Fibroblast of skin of back (primary cell): Measurements from ENCODE around the gene MSANTD1.

Source experiments
- DNase-seq: peaks from one replicate; pipeline ENCODE4 v3.0.0-alpha.2; 2013

The MSANTD1 gene

GRCh38 chr4:3233391-3234071 lies 15.4 kb upstream of the MSANTD1 start:
- peak; percentile 51 for DNase-seq

GRCh38 chr4:3234171-3235029 lies 14.6 kb upstream of the MSANTD1 start:
- DNase-seq: no peak

GRCh38 chr4:3235030-3235345 lies 14.0 kb upstream of the MSANTD1 start:
- DNase-seq: no peak

GRCh38 chr4:3235581-3235980 lies 13.4 kb upstream of the MSANTD1 start:
- no peak for DNase-seq

- DNase-seq: no peak
These were observed 12.6 kb upstream of the MSANTD1 start for GRCh38 chr4:3236326-3236878.

GRCh38 chr4:3237266-3237665 lies 11.7 kb upstream of the MSANTD1 start:
- DNase-seq: no peak

- no peak for DNase-seq
These were observed 11.0 kb upstream of the MSANTD1 start for GRCh38 chr4:3237712-3238560.

- no peak for DNase-seq
These were observed 10.2 kb upstream of the MSANTD1 start for GRCh38 chr4:3238721-3239120.

GRCh38 chr4:3239303-3239702 lies 9.7 kb upstream of the MSANTD1 start:
- no peak for DNase-seq

GRCh38 chr4:3239998-3240920 lies 8.7 kb upstream of the MSANTD1 start:
- no peak for DNase-seq

GRCh38 chr4:3240936-3241522 lies 7.9 kb upstream of the MSANTD1 start:
- DNase-seq: no peak

GRCh38 chr4:3241898-3242524 lies 6.9 kb upstream of the MSANTD1 start:
- DNase-seq: peak; percentile 17

GRCh38 chr4:3243136-3243780 lies 5.7 kb upstream of the MSANTD1 start:
- DNase-seq: no peak

GRCh38 chr4:3244002-3244401 lies 5.0 kb upstream of the MSANTD1 start:
- no peak for DNase-seq

- no peak for DNase-seq
These were observed 4.2 kb upstream of the MSANTD1 start for GRCh38 chr4:3244747-3245146.

- no peak for DNase-seq
These were observed 3.3 kb upstream of the MSANTD1 start for GRCh38 chr4:3245676-3246075.

GRCh38 chr4:3246458-3247398 lies 2.2 kb upstream of the MSANTD1 start:
- no peak for DNase-seq

GRCh38 chr4:3247399-3248177 lies 1.4 kb upstream of the MSANTD1 start:
- DNase-seq: no peak

GRCh38 chr4:3248178-3248480 lies 830 bp upstream of the MSANTD1 start:
- DNase-seq: no peak
